Central memory CD8-positive, alpha-beta T cell (primary cell): ENCODE measurements around the gene RPUSD1.
"Not testable (repeated sequence)": the region's sequence is repeated elsewhere in the genome, so short reads cannot be mapped to it uniquely, and the experiment has no call there.

ENCODE experiments used
- ATAC-seq: fragments of 150-1000 bp; cut with Tn5 transposase; replicated peaks from 2 replicates; pipeline ENCODE4 v1.10.0; 2022; ENCODE audit warnings: mild to moderate bottlenecking, moderate FRiP score, moderate number of reproducible peaks; ENCODE audit not compliant: poor library complexity, severe bottlenecking; ENCODE audit errors: extremely low read depth
- DNase-seq, 2 donors: peaks; one replicate each; pipeline ENCODE4 v3.0.0; 2021; ENCODE audit warnings: low spot score in 2 of 2
- H3K27ac Mint-ChIP-seq: one replicate; pipeline ENCODE4 v1.8.0; 2022; ENCODE audit warnings: low read depth, mild to moderate bottlenecking, moderate library complexity, mixed read lengths
- H3K27me3 Mint-ChIP-seq: one replicate; pipeline ENCODE4 v1.8.0; 2022; ENCODE audit warnings: mixed read lengths
- H3K36me3 Mint-ChIP-seq: one replicate; pipeline ENCODE4 v1.8.0; 2022; ENCODE audit warnings: mild to moderate bottlenecking, moderate library complexity, mixed read lengths; ENCODE audit not compliant: insufficient read depth
- H3K4me1 Mint-ChIP-seq: one replicate; pipeline ENCODE4 v1.8.0; 2022; ENCODE audit warnings: mixed read lengths
- H3K4me3 Mint-ChIP-seq: one replicate; pipeline ENCODE4 v1.8.0; 2022; ENCODE audit warnings: mild to moderate bottlenecking, moderate library complexity, mixed read lengths
- H3K9me3 Mint-ChIP-seq: one replicate; pipeline ENCODE4 v1.8.0; 2022; ENCODE audit warnings: mixed read lengths

Gene RPUSD1

DNA sequence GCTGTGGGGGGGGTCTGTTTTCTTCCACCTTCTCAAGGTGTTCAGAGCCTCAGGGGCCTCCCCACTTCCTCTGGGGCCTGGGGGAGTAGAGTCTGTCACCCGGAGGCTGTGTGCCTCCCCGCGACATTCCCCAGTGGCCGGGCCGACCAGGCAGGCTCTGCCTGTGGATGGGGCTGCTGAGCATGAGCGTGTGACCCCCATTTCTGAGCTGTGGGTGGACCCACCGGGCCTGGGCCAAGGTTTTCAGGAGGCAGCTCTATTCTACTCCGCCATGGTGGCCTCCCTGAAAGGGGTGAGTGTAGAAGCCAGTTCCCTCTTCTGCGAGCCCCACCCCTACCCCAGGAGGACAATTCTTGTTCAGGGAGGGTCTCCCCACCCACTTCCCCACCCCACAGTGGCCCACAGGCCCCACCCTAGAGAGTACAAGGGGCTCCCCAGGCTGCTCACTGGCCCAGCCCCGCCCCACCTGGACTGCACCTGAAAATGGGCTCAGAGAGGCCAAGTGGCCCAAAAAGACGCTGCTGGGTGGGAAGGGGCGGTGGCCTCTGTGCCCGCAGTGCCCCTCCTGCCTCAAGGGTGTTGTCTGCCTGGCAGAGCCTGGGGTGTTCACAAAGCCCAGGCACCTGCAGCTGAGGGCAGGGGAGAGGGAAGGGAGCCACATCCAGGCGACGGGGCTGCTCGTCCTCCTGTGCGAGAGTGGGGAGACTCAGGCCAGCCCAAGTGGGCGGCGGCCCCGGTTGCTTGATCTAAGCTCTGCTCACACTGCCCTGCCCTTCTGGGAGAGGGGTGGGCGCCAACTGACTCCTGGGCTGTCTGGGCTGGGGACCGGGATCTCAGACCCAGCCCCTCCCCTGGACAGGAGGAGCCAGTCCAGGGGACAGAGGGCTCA is 26.3 kb downstream of the RPUSD1 start:
- H3K27me3 Mint-ChIP-seq, result peaks cover 9% of the 10 kb centered on the region
- no peaks in the 10 kb centered on the region for H3K9me3 Mint-ChIP-seq
- ATAC-seq (no peak), DNase-seq (no peak)
- no peak overlapping the region for H3K4me3 Mint-ChIP-seq
- H3K4me1 Mint-ChIP-seq, result no peaks in the 10 kb centered on the region
- H3K27ac Mint-ChIP-seq, result no peak overlapping the region
- H3K36me3 Mint-ChIP-seq, result peaks cover 2% of the 10 kb centered on the region

DNA sequence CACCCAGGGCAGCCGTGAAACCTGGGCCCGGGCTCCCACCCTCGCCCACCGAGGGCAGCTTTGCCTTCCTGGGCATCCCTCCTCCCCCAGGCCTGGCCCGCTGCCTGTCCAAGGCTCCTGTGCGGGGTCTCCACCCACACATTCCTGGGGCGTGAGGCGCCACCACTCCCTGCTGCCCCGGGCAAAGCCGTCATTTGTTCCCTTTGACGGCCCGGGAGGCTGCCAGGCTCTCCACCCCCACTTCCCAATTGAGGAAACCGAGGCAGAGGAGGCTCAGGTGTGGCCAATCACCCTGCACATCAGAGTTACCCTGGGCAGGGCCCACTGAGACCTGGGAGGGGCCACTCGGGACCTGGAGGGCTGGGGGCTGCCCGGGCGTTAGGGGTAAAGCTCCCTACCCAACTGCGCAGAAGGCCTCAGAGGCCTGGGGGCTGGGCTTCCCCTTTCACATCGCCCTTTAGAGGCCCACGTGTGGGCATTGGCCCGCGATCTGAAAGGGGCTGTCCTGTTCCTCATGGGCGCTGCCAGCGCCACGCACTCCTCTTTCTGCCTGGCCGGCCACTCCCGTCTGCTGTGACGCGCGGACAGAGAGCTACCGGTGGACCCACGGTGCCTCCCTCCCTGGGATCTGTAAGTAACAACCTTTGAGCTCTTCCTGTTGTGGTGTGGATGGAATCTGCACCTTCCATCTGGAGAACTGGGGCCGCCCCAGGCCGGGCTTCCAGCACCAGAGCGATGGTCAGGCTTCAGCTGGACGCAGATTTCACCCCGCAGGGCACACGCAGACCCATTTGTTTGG is 27.4 kb downstream of the RPUSD1 start, which contains the start of gene MSLN:
Gene MSLN (plus strand): TSS at position 190 of the 799 bp plus-strand sequence. CDS start 1,947 bp downstream, outside the sequence.
- peaks cover 2% of the 10 kb centered on the region for H3K36me3 Mint-ChIP-seq
- H3K4me3 Mint-ChIP-seq, result no peak within 1 kb of the TSS
- peaks cover 9% of the 10 kb centered on the region for H3K27me3 Mint-ChIP-seq
- no peaks in the 10 kb centered on the region for H3K9me3 Mint-ChIP-seq
- DNase-seq (no peak), ATAC-seq (no peak)
- H3K27ac Mint-ChIP-seq, result no peak within 1 kb of the TSS
- H3K4me1 Mint-ChIP-seq, result no peaks in the 10 kb centered on the region

DNA sequence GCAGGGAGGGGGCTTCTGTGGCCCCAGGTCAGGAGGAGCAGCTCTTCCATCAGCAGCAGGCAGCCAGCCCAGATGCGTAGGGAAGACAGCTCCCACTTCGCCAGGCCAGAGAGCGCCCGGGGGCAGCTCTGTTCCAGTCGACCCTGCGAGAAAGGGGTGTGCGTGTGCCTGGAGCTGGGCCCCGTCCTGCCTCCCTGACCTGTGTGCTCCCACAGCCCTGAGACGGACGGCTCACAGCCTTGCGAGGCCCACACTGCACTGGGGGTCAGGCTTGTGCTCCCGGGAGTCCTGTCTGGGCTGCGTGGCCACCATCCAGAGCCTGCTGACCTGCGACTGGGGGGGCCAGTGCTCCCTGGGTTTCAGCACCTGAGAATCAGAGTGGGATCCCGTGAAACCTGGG is 28.1 kb downstream of the RPUSD1 start:
- ATAC-seq, result no peak
- Mint-ChIP-seq H3K4me3 (no peak overlapping the region), H3K27ac (no peak overlapping the region), H3K9me3 (no peaks in the 10 kb centered on the region), H3K36me3 (peaks cover 2% of the 10 kb centered on the region), H3K27me3 (peaks cover 9% of the 10 kb centered on the region), H3K4me1 (no peaks in the 10 kb centered on the region)
- no peak for DNase-seq

DNA sequence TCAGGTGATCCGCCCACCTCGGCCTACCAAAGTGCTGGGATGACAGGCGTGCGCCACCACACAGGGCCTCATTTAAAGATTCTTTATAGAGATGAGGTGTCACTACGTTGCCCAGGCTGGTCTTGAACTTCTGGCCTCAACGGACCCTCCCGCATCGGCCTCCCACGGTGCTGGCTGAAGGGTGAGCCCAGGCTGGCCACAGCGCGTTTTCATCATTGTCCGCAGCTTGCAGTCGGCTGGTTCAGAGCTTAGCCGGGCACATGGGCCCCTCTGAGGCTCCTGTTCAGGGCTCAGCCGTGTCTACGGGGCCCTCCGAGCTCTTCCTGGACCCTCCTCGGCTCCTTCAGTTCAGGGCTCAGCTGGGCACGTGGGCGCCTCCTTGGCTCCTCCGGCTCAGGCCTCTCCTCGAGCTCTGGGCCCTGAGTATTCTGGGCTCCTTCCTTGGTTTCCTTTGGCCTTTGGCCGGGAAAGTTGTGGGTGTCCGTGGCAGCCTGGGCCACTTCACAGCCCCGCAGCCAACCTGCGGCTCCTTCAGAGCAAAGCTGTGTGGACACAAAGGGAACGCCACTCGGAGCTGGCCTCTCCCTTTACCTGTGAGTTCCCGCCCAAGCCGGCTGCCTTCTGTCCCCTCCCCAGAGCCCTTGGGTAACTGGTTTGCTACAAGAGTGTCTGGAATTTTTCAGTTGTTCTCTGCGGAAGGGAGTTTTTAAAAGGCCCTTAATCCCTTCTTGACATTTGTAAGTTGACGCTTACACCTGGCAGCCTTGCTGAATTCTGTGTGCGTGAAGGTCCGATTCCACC is 28.9 kb downstream of the RPUSD1 start:
- no peak for DNase-seq
- Mint-ChIP-seq H3K9me3 (no peaks in the 10 kb centered on the region), H3K27ac (no peak overlapping the region), H3K4me1 (no peaks in the 10 kb centered on the region), H3K27me3 (peaks cover 9% of the 10 kb centered on the region), H3K36me3 (peaks cover 2% of the 10 kb centered on the region), H3K4me3 (no peak overlapping the region)
- no peak for ATAC-seq

DNA sequence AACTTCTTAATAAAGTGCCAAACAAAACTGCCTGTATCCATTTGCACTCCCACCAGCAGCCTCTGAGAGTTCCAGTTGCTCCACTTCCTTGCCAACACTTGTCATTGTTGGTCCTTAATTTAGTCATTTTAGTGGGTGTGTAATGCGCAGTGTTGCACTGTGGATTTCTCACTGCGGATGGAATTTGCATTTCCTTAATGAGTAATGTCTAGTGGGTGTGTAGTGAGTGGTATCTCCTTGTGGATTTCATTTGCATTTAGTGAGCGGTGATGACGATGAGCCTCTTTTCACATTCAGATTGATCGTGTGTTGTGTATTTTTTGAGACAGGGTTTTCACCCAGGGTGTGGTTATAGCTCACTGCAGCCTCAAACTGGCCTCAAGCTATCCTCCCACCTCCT is 31.8 kb downstream of the RPUSD1 start:
- Mint-ChIP-seq H3K27ac (no peak overlapping the region), H3K4me3 (no peak overlapping the region), H3K9me3 (no peaks in the 10 kb centered on the region), H3K27me3 (peaks cover 9% of the 10 kb centered on the region), H3K4me1 (no peaks in the 10 kb centered on the region), H3K36me3 (no peaks in the 10 kb centered on the region)
- DNase-seq (no peak), ATAC-seq (no peak)

DNA sequence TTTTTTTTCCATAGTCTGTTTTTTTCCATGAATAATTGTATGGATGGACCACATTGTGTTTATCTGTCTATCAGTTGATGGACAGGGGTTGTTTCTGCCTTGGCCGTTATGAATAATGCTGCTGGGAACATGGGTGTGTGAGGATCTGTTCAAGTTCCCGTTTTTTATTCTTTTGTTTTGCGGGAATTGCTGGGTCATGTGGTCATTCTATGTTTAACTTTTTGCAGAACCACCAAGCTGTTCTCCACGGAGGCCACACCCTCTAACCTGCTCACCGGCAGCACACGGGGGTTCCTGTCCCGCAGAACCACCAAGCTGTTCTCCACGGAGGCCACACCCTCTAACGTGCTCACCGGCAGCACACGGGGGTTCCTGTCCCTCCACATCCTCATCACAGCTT is 33.5 kb downstream of the RPUSD1 start:
- peaks cover 9% of the 10 kb centered on the region for H3K27me3 Mint-ChIP-seq
- DNase-seq (no peak), ATAC-seq (no peak)
- no peaks in the 10 kb centered on the region for H3K36me3 Mint-ChIP-seq
- no peak overlapping the region for H3K27ac Mint-ChIP-seq
- H3K4me3 Mint-ChIP-seq, result no peak overlapping the region
- H3K4me1 Mint-ChIP-seq, result no peaks in the 10 kb centered on the region
- H3K9me3 Mint-ChIP-seq, result no peaks in the 10 kb centered on the region

DNA sequence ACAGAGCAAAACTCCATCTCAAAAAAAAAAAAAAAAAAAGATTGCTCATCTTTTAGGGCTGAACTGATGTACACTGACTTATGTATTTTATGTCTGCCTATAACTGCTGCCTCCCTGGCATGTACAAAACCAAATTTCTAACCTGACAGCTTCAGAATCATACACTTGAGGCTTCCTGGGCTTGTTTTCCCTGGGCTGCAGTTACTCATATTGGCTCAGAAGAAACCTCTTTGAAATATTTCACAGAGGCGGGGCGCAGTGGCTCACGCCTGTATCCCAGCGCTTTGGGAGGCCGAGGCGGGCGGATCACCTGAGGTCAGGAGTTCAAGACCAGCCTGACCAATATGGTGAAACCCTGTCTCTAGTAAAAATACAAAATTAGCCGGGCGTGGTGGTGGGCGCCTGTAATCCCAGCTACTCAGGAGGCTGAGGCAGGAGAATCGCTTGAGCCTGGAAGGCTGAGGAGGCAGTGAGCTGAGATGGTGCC is 34.0 kb downstream of the RPUSD1 start:
- not testable (repeated sequence) for H3K36me3 Mint-ChIP-seq, H3K4me1 Mint-ChIP-seq, H3K27ac Mint-ChIP-seq, DNase-seq, H3K4me3 Mint-ChIP-seq, H3K27me3 Mint-ChIP-seq, H3K9me3 Mint-ChIP-seq, ATAC-seq

DNA sequence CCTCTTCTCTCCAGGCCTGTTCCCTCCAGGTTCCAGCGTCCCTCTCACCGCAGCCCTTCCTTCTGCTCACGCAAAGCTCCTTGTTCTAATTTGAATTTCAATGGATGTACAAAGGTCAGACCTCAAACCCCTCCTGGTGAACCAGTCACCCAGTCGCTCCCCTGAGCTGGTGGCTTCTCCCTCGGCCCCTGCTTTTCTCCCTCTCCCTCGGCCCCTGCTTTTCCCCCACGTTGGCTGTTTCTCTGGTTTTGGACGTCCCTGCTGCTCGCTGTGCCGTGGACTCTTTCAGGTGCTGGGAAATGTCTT is 36.2 kb downstream of the RPUSD1 start:
- H3K4me1 Mint-ChIP-seq, result no peaks in the 10 kb centered on the region
- ATAC-seq, result no peak
- H3K36me3 Mint-ChIP-seq, result no peaks in the 10 kb centered on the region
- no peak for DNase-seq
- H3K27me3 Mint-ChIP-seq, result no peaks in the 10 kb centered on the region
- H3K9me3 Mint-ChIP-seq, result no peaks in the 10 kb centered on the region
- H3K27ac Mint-ChIP-seq, result no peak overlapping the region
- H3K4me3 Mint-ChIP-seq, result no peak overlapping the region

DNA sequence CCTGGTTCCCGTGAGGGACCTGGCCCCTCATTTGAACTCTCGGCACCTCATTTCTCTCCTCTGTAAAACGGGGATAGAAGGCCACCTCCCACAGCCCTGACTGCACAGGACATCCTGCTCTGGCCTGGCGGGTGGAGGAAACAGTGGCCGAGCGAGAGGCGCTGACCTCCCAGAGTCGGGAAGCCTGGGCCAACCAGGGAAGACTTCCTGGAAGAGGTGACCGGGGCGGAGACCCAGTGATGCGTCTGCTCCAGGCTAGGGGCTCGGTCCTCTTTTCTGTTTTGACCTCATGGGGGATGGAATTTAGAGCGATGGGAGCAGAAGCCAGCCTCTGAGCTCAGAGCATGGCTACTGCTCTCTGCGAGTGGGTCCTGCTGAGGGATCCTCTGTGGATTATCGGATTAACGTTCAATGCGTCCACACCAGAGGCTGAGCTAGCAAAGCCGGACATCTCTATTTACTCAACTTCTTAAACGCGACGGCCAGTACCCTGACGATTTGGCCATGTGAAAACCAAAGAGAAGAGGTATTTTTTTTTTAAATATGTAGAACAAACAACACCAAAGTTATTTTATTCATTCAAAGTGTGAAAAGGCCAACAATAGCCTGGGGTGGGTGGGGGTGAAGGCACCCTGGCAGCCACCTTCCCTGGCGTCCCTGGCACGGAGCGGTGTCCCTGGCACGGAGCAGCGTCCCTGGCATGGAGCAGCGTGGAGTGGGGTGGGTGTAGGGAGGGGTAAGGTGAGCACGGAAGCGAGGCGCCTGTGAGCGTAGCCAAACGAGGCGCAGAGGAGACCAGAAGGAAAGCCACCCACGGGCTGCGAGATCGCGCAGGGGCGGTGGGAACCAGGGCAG is 36.8 kb downstream of the RPUSD1 start:
- no peaks in the 10 kb centered on the region for H3K36me3 Mint-ChIP-seq
- H3K9me3 Mint-ChIP-seq, result no peaks in the 10 kb centered on the region
- DNase-seq, result no peak
- H3K4me3 Mint-ChIP-seq, result no peak overlapping the region
- no peak for ATAC-seq
- H3K4me1 Mint-ChIP-seq, result no peaks in the 10 kb centered on the region
- no peaks in the 10 kb centered on the region for H3K27me3 Mint-ChIP-seq
- no peak overlapping the region for H3K27ac Mint-ChIP-seq

DNA sequence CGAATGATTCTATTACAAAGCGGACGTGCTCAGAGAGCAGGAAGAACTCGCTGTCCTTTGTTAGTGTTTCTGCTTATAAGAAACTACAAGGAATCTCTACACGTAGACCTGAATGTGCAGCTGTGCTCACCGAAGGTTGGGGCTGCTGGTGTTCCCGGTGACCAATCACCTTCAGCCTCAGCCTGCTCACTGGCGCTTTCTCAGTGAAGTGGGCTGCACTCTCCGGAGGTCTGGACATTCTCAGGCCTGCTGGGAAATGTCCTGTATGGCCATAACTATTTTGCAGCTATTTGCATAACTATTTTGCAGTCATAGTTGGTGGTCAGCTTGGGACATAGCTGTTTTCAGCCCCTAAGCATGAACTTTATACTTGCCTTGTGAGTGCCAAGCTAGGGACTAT is 37.7 kb downstream of the RPUSD1 start:
- no peak for DNase-seq
- H3K9me3 Mint-ChIP-seq, result no peaks in the 10 kb centered on the region
- H3K4me1 Mint-ChIP-seq, result no peaks in the 10 kb centered on the region
- no peak overlapping the region for H3K27ac Mint-ChIP-seq
- H3K36me3 Mint-ChIP-seq, result no peaks in the 10 kb centered on the region
- no peak for ATAC-seq
- no peaks in the 10 kb centered on the region for H3K27me3 Mint-ChIP-seq
- no peak overlapping the region for H3K4me3 Mint-ChIP-seq

DNA sequence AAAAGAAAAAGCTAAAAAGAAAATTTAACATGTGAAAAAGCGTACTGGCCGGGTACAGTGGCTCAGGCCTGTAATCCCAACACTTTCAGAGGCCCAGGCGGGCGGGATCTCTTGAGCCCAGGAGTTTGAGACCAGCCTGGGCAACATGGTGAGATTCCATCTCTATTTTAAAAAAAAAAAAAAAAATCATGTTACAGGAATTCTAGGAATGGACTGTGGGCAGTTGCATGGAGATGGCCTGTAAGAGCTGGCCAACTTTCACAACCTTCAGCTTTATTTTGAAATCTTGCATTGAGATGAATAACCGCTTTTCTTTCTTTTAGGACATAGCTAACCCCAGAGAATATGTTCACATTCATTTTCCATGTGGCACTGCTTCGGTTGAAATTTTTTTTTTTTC is 39.2 kb downstream of the RPUSD1 start:
- ATAC-seq (no peak), DNase-seq (no peak)
- no peak overlapping the region for H3K27ac Mint-ChIP-seq
- H3K4me1 Mint-ChIP-seq, result no peaks in the 10 kb centered on the region
- no peaks in the 10 kb centered on the region for H3K36me3 Mint-ChIP-seq
- no peaks in the 10 kb centered on the region for H3K27me3 Mint-ChIP-seq
- H3K4me3 Mint-ChIP-seq, result no peak overlapping the region
- no peaks in the 10 kb centered on the region for H3K9me3 Mint-ChIP-seq
